T-helper 1 cell treated with Interleukin-12 subunit alpha and Interleukin-12 subunit beta and Interleukin-4 antibody, amounts not matched to agents 30 μg/mL and 1 μg/mL, for 36 hours (primary cell): ENCODE results near the gene MYLK.

Experiments
- H3K27ac Mint-ChIP-seq: one replicate; pipeline ENCODE4 v1.8.0; 2021; ENCODE audit warnings: mild to moderate bottlenecking, mixed read lengths
- H3K27me3 Mint-ChIP-seq: one replicate; pipeline ENCODE4 v1.8.0; 2021; ENCODE audit warnings: low read depth, mixed read lengths
- H3K36me3 Mint-ChIP-seq: one replicate; pipeline ENCODE4 v1.8.0; 2021; ENCODE audit warnings: low read depth, mixed read lengths
- H3K4me1 Mint-ChIP-seq: one replicate; pipeline ENCODE4 v1.8.0; 2021; ENCODE audit warnings: low read depth, mixed read lengths
- H3K4me3 Mint-ChIP-seq: one replicate; pipeline ENCODE4 v1.8.0; 2021; ENCODE audit warnings: mild to moderate bottlenecking, moderate library complexity, mixed read lengths
- H3K9me3 Mint-ChIP-seq: one replicate; pipeline ENCODE4 v1.8.0; 2021; ENCODE audit warnings: mixed read lengths

MYLK gene

GRCh38 chr3:123884993-123885392, 861 bp upstream of the MYLK start:
- H3K27ac Mint-ChIP-seq = no peak overlapping the region
- H3K27me3 Mint-ChIP-seq = peaks cover 72% of the 10 kb centered on the region
- peaks cover 2% of the 10 kb centered on the region for H3K36me3 Mint-ChIP-seq
- peak overlapping the region; percentile 10 for H3K4me3 Mint-ChIP-seq
- peaks cover 12% of the 10 kb centered on the region for H3K4me1 Mint-ChIP-seq
- peaks cover under 1% of the 10 kb centered on the region for H3K9me3 Mint-ChIP-seq

- H3K27me3 Mint-ChIP-seq = peaks cover 67% of the 10 kb centered on the region
- H3K9me3 Mint-ChIP-seq = no peaks in the 10 kb centered on the region
Measured at GRCh38 chr3:123883701-123884202, 380 bp downstream of the MYLK start.

GRCh38 chr3:123883111-123883510, 1.0 kb downstream of the MYLK start:
- peak overlapping the region; percentile 67 for H3K4me3 Mint-ChIP-seq
- H3K36me3 Mint-ChIP-seq = peaks cover 2% of the 10 kb centered on the region
- no peak overlapping the region for H3K27ac Mint-ChIP-seq
- peaks cover 61% of the 10 kb centered on the region for H3K27me3 Mint-ChIP-seq
- H3K4me1 Mint-ChIP-seq = peaks cover 12% of the 10 kb centered on the region
- H3K9me3 Mint-ChIP-seq = no peaks in the 10 kb centered on the region

More at GRCh38 chr3:123883701-123884202, 380 bp downstream of the MYLK start:
- Mint-ChIP-seq H3K27ac (no peak overlapping the region), H3K4me1 (peaks cover 12% of the 10 kb centered on the region), H3K36me3 (peaks cover 2% of the 10 kb centered on the region), H3K4me3 (peak overlapping the region; percentile 67)

GRCh38 chr3:123881771-123882170, 2.4 kb downstream of the MYLK start:
- no peak overlapping the region for H3K4me3 Mint-ChIP-seq
- H3K36me3 Mint-ChIP-seq = peaks cover 2% of the 10 kb centered on the region
- no peaks in the 10 kb centered on the region for H3K9me3 Mint-ChIP-seq
- no peak overlapping the region for H3K27ac Mint-ChIP-seq
- H3K4me1 Mint-ChIP-seq = peaks cover 12% of the 10 kb centered on the region
- H3K27me3 Mint-ChIP-seq = peaks cover 59% of the 10 kb centered on the region

GRCh38 chr3:123880998-123881561, 3.1 kb downstream of the MYLK start:
- peaks cover 55% of the 10 kb centered on the region for H3K27me3 Mint-ChIP-seq
- peaks cover 2% of the 10 kb centered on the region for H3K36me3 Mint-ChIP-seq
- peaks cover 12% of the 10 kb centered on the region for H3K4me1 Mint-ChIP-seq
- no peak overlapping the region for H3K4me3 Mint-ChIP-seq
- H3K9me3 Mint-ChIP-seq = no peaks in the 10 kb centered on the region
- H3K27ac Mint-ChIP-seq = no peak overlapping the region

GRCh38 chr3:123878807-123879206, 5.3 kb downstream of the MYLK start:
- Mint-ChIP-seq H3K9me3 (no peaks in the 10 kb centered on the region), H3K4me3 (no peak overlapping the region), H3K27ac (no peak overlapping the region), H3K4me1 (peaks cover 9% of the 10 kb centered on the region), H3K36me3 (peaks cover 2% of the 10 kb centered on the region), H3K27me3 (peaks cover 48% of the 10 kb centered on the region)

GRCh38 chr3:123877965-123878364, 6.2 kb downstream of the MYLK start:
- Mint-ChIP-seq H3K4me1 (peaks cover under 1% of the 10 kb centered on the region), H3K27ac (no peak overlapping the region), H3K36me3 (no peaks in the 10 kb centered on the region), H3K4me3 (no peak overlapping the region), H3K27me3 (peaks cover 45% of the 10 kb centered on the region), H3K9me3 (no peaks in the 10 kb centered on the region)

- H3K4me3 Mint-ChIP-seq = no peak overlapping the region
- H3K27me3 Mint-ChIP-seq = peaks cover 40% of the 10 kb centered on the region
- no peak overlapping the region for H3K27ac Mint-ChIP-seq
- no peaks in the 10 kb centered on the region for H3K9me3 Mint-ChIP-seq
- no peaks in the 10 kb centered on the region for H3K4me1 Mint-ChIP-seq
- no peaks in the 10 kb centered on the region for H3K36me3 Mint-ChIP-seq
Measured at GRCh38 chr3:123877466-123877865, 6.7 kb downstream of the MYLK start.

- Mint-ChIP-seq H3K4me1 (no peaks in the 10 kb centered on the region), H3K27ac (no peak overlapping the region), H3K27me3 (peaks cover 37% of the 10 kb centered on the region), H3K4me3 (no peak overlapping the region), H3K9me3 (no peaks in the 10 kb centered on the region), H3K36me3 (no peaks in the 10 kb centered on the region)
Measured at GRCh38 chr3:123876858-123877257, 7.3 kb downstream of the MYLK start.

- H3K36me3 Mint-ChIP-seq = no peaks in the 10 kb centered on the region
- H3K27ac Mint-ChIP-seq = no peak overlapping the region
- H3K4me3 Mint-ChIP-seq = no peak overlapping the region
- H3K4me1 Mint-ChIP-seq = no peaks in the 10 kb centered on the region
- peaks cover 23% of the 10 kb centered on the region for H3K27me3 Mint-ChIP-seq
- no peaks in the 10 kb centered on the region for H3K9me3 Mint-ChIP-seq
Measured at GRCh38 chr3:123872621-123873020, 11.5 kb downstream of the MYLK start.

GRCh38 chr3:123871946-123872345, 12.2 kb downstream of the MYLK start:
- H3K27me3 Mint-ChIP-seq = peaks cover 17% of the 10 kb centered on the region
- H3K27ac Mint-ChIP-seq = no peak overlapping the region
- no peaks in the 10 kb centered on the region for H3K36me3 Mint-ChIP-seq
- H3K4me1 Mint-ChIP-seq = no peaks in the 10 kb centered on the region
- H3K9me3 Mint-ChIP-seq = no peaks in the 10 kb centered on the region
- no peak overlapping the region for H3K4me3 Mint-ChIP-seq

GRCh38 chr3:123870033-123870432, 14.1 kb downstream of the MYLK start:
- no peaks in the 10 kb centered on the region for H3K4me1 Mint-ChIP-seq
- H3K4me3 Mint-ChIP-seq = no peak overlapping the region
- no peaks in the 10 kb centered on the region for H3K9me3 Mint-ChIP-seq
- no peaks in the 10 kb centered on the region for H3K36me3 Mint-ChIP-seq
- H3K27ac Mint-ChIP-seq = no peak overlapping the region
- peaks cover 6% of the 10 kb centered on the region for H3K27me3 Mint-ChIP-seq

- no peak overlapping the region for H3K27ac Mint-ChIP-seq
- no peaks in the 10 kb centered on the region for H3K4me1 Mint-ChIP-seq
- H3K4me3 Mint-ChIP-seq = no peak overlapping the region
- H3K27me3 Mint-ChIP-seq = peaks cover 7% of the 10 kb centered on the region
- no peaks in the 10 kb centered on the region for H3K9me3 Mint-ChIP-seq
- no peaks in the 10 kb centered on the region for H3K36me3 Mint-ChIP-seq
Measured at GRCh38 chr3:123869165-123869564, 15.0 kb downstream of the MYLK start.

GRCh38 chr3:123864706-123865105, 19.4 kb downstream of the MYLK start:
- no peaks in the 10 kb centered on the region for H3K4me1 Mint-ChIP-seq
- H3K27ac Mint-ChIP-seq = no peak overlapping the region

GRCh38 chr3:123862152-123862551, 22.0 kb downstream of the MYLK start:
- Mint-ChIP-seq H3K36me3 (no peaks in the 10 kb centered on the region), H3K27ac (no peak overlapping the region), H3K9me3 (no peaks in the 10 kb centered on the region), H3K4me3 (no peak overlapping the region), H3K4me1 (no peaks in the 10 kb centered on the region), H3K27me3 (peaks cover 5% of the 10 kb centered on the region)

More at GRCh38 chr3:123864706-123865105, 19.4 kb downstream of the MYLK start:
- Mint-ChIP-seq H3K27me3 (peaks cover 5% of the 10 kb centered on the region), H3K4me3 (no peak overlapping the region), H3K36me3 (no peaks in the 10 kb centered on the region), H3K9me3 (no peaks in the 10 kb centered on the region)
